C4-2B (cell line): Measurements from ENCODE around the gene OR11L1.

Experiments used
- ZFX ChIP-seq: fragments of 450-650 bp; IDR thresholded peaks from 2 replicates; pipeline ENCODE4 v1.6.1; 2017
- TF ChIP-seq, protein P1 (sequence below): fragments of 450-650 bp; conservative IDR thresholded peaks from 2 replicates; pipeline ENCODE4 v1.5.1; 2017; ENCODE audit warnings: mild to moderate bottlenecking

GRCh38 chr1:247857985-247858619 is 16.4 kb upstream of the OR11L1 start:
- TF ChIP-seq, protein P1, sequence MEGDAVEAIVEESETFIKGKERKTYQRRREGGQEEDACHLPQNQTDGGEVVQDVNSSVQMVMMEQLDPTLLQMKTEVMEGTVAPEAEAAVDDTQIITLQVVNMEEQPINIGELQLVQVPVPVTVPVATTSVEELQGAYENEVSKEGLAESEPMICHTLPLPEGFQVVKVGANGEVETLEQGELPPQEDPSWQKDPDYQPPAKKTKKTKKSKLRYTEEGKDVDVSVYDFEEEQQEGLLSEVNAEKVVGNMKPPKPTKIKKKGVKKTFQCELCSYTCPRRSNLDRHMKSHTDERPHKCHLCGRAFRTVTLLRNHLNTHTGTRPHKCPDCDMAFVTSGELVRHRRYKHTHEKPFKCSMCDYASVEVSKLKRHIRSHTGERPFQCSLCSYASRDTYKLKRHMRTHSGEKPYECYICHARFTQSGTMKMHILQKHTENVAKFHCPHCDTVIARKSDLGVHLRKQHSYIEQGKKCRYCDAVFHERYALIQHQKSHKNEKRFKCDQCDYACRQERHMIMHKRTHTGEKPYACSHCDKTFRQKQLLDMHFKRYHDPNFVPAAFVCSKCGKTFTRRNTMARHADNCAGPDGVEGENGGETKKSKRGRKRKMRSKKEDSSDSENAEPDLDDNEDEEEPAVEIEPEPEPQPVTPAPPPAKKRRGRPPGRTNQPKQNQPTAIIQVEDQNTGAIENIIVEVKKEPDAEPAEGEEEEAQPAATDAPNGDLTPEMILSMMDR = no peak
- TF ChIP-seq ZFX = no peak
